GM23338 (cell line): ENCODE results near the gene RASSF4.

Experiments
- CTCF ChIP-seq, 2 experiments: fragments of 200-600 bp in 1 of 2; sonication (generic) in 1 of 2; conservative IDR thresholded peaks; 2 replicates each; pipeline versions ENCODE4 v1.5.1 to v1.6.1; 2016 to 2017; ENCODE audit warnings: antibody characterized with exemption in 2 of 2, low read depth in 2 of 2, mild to moderate bottlenecking in 2 of 2, moderate library complexity in 1 of 2
- EZH2 ChIP-seq: fragments of 200-600 bp; sonication (generic); IDR thresholded peaks from one replicate; pipeline ENCODE4 v1.8.0; 2017; ENCODE audit warnings: antibody characterized with exemption, mild to moderate bottlenecking, low read depth; ENCODE audit not compliant: unreplicated experiment
- NANOG ChIP-seq: IDR thresholded peaks from 2 replicates; pipeline ENCODE4 v1.6.1; 2016; ENCODE audit warnings: antibody characterized with exemption, borderline replicate concordance

GRCh38 chr10:44926751-44927351 lies 32.8 kb upstream of the RASSF4 start:
- TF ChIP-seq EZH2, result no peak
- TF ChIP-seq CTCF (conservative IDR thresholded peaks at IDR 0.05; ENCODE audit: low read depth in 2 of 2), result no peak
- no peak for TF ChIP-seq NANOG
